NCI-H2107 (cell line): ENCODE measurements around the gene KNOP1.
"Not testable (repeated sequence)": the region's sequence is repeated elsewhere in the genome, so short reads cannot be mapped to it uniquely, and the experiment has no call there.

Experiments
- DNase-seq: peaks from one replicate; lab custom pipeline; 2025; lab: John Stamatoyannopoulos, UW

KNOP1 gene

GRCh38 chr16:19683453-19684236 is 34.4 kb downstream of the KNOP1 start:
- DNase-seq: no peak

DNA sequence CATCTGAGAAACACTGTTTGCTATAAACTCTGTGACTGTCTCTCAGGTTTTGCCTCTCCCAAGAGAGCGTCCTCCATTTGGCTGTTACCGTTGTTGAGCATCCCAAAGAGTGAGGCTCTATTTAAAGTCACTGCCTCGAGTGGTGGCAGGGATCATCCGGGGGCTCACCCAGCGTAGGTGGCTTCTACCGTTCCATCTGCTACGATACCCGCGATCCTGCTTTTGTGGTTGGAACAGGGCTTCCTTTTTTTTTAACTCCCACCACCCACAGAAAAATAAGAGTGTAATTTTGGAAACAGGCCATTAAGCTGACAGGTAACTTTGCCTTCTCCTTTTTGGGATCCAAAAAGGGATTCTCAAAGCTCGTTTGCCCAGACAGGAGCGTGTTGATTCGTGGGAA is 36.4 kb downstream of the KNOP1 start:
- DNase-seq: no peak

DNA sequence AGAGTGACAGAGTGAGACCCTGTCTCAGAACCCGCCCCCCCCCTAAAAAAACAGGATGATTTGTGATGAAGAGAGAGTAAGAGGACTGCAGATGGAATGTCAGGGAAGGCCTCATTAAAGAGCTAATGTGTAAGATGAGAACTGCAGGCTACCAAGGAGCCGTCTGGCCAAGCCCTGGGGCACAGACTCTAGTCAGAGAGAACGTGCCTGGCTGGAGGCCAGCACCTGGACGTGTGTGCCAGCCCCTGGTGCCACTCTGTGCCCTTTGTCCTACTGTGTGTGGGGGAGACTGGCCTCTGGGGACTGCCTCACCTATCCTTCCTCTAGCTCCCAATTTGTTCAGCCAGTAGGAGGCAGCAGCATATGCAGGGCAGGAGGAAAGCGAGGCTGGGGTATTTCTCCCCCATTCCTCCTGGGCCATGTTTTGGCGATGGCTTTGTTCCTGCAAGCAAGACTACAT is 37.1 kb downstream of the KNOP1 start:
- peak; percentile 3 for DNase-seq

- not testable (repeated sequence) for DNase-seq
Observed at GRCh38 chr16:19679281-19679680, 38.7 kb downstream of the KNOP1 start.

- DNase-seq: no peak
Observed at GRCh38 chr16:19678804-19679203, 39.2 kb downstream of the KNOP1 start.

DNA sequence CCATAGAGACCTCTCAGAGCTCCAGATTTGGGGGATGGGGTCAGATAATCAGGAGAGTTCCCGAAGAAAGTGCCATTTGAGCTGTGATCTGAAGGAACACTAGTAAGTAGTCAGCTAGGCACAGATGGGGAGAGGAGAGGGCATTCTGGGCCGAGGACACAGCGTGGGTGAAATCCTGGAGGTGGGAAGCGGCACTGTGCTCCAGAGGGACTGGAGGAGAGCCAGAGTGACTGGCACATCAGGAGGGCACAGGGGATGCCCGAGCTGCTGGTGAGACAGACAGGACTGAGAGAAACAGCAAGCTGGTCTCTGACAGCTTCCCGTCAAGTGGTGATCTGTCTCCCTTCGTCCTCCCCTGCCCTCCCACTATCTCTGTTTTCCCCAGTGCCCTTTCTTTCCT is 40.6 kb downstream of the KNOP1 start:
- DNase-seq: no peak

DNA sequence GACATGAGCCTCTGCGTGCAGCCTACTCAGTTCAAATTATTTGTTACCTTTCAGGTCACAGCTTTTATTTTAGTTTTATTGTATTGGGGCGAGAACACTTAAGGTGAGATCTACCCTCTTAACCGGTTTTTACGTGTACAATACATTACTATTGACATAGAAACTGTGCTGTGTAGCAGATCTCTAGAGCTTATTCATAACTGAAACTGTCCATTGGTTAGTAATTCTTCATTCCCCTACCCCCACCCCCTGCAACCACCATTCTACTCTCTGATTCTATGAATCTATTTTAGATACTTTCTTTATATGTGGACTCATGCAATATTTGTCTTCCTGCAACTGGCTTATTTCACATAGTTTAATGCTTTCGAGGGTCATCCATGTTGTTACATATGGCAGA is 43.5 kb downstream of the KNOP1 start:
- DNase-seq: no peak

DNA sequence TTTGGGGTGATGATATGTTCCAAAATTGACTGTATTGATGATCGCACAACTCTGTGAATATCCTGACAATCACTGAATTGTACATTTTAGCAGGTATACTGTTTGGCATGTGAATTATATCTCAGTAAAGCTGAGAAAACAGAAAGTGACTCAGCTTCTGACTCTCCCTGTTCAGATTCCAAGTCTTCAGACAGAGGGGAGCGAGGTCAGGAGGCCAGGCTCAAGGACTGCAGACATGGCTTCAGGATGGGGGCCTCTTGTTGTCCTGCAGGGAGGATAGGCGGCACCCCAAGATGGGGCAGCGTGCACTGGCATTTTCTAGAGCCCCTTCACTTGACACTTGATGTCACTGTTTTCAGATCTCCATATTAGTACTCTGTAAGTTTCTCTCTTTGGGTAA is 45.6 kb downstream of the KNOP1 start:
- DNase-seq: no peak

DNA sequence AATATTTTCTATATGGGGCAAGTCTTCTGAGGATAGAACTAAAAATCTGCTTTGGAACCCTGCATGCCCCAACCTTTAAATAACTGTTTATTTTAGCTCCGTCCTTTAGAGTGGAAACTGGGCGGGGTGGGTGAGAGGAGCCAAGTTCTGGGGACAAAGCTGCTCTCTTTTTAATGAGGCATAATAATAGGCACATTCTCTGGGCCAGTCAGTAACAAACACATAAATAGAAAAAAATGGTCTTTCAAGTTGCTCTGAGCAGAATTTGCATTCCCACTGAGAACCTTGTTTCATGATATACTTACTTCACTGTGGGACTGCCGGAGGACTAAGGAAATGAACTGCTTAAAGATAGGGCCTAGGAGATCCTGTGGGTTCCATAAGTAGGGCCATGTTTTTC is 51.5 kb downstream of the KNOP1 start:
- DNase-seq: no peak

DNA sequence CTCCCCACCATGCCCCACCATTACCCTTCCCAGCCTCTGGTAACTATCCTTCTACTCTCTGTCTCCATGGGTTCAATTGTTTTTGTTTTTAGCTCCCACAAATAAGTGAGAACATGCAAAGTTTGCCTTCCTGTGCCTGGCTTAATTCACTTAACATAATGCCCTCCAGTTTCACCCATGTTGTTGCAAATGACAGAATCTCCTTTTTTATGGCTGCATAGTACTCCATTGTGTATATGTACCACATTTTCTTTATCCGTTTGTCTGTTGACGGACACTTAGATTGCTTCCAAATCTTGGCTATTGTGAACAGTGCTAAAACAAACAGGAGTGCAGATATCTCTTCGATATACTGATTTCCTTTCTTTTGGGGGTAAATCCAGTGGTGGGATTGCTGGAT is 52.7 kb downstream of the KNOP1 start:
- not testable (repeated sequence) for DNase-seq

- DNase-seq: no peak
Observed at GRCh38 chr16:19664166-19664565, 53.9 kb downstream of the KNOP1 start.

DNA sequence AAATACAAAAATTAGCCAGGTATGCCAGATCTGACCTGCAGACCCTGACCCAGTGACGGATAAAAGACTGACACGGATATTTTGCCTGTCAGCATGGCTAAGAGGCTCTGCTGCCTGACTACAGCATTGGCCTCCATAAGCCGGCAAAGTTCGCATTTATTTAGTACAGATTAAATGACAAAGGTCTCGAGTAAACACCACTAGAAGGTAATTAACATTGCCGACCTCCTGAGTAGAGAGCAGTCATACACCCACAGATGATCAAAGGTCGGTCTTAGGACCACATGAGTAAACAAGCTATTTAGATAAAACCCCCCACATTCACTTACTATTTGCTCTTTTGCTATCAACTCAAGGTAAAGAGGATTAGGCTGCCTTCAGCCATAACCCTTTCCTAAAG is 55.7 kb downstream of the KNOP1 start:
- no peak for DNase-seq

DNA sequence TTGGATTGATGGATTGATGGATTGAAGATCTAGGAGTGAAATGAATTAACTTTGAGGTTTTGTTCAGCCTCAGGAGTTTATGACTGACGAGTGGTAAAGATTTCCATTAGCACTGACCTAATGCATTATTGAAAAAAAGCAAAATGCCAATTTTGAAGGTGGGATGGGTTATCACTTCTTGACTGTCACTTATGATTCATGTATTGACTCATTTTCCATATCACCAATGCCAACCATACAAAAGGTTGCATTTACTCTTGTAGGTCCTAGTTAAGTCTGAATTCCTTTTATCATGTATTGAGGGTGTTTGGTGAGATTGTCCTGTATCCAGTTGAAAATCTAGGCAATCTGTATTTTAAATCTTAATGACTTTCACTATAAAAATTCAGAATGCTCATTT is 57.6 kb downstream of the KNOP1 start:
- no peak for DNase-seq

DNA sequence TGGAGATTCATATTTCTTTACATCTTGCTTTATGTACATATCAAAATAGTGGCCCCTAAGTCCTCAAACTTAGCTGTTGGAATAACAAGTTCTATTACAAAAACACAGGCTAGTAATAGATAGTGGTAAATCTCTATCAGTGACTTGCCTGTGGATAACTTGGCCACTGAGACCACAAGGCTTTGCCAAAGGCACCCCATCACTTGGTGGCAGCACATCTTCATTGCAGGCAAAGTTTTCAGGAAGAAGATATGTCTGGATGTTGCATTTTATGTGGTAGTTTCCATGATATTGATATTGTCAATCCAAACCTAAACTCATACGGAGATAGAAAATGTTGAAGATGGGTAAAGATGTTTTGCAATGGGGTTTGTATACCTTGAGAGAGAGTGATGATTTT is 58.5 kb downstream of the KNOP1 start:
- no peak for DNase-seq

DNA sequence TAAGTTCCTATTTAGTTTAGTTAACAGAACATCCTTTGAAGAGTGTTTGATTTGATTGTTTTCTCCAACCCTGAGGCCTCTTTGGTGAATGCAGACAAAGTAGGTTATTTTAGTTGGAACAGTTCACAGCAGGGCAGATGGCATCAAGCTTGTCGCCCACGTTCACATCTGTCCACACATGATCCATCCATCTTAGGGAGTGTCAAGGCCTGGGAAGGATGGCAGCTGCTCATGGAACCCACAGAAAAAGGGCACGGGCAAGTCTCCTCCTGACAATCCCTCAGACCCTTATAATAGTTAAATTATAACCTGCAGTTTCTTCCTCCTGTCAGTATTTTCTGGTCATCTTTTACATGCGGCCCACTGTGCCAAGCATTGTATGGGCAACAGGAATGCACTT is 60.2 kb downstream of the KNOP1 start:
- DNase-seq: no peak

DNA sequence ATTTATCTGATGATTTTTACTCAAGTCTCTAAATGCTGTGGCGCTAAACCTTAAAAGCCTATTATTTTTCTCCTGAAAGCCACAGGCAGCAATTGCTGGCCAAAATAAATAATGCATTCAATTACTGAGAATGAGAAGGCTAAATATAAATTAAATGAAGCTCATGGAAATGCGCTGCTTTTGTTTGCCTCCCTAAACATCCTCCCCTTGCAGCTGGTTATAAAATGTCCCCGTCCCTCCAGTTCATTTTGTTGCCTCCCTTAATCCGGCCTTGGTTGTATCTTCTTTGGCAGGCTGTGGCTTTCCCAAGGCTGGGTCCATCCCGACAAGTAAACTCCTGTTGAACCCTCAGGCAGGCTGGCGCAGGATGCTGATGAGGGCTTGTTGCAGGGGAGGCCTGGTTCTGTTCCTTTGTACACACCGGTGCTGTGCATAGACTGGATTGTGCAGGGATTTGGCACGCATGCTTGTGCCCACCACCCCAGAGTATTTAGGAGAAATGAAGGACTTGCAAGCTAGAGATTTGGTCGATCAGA is 62.7 kb downstream of the KNOP1 start:
- no peak for DNase-seq

DNA sequence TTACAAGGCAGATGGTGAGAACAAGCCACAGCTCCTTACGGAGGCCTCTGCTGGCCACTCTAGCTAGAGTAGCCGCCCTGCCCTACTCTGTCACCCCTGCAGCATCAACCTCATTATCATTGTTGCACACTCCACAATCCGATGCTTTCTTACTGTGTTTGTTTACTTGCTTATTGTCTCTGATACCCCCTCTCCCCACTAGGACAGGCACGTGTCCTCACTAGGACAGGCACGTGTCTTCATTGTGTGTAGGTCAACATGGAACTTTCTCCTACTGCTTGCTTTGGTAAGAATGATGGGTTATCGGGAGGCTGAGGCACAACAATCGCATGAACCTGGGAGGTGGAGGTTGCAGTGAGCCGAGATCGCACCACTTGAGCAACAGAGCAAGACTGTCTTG is 63.9 kb downstream of the KNOP1 start:
- DNase-seq: no peak
